RWPE2 (cell line): ENCODE data around the gene CSNK1A1.
"Not testable (repeated sequence)": the region's sequence is repeated elsewhere in the genome, so short reads cannot be mapped to it uniquely, and the experiment has no call there.

ENCODE experiments used
- ATAC-seq: fragments of 200-7000 bp; cut with Tn5 transposase; 3 replicates; pipeline ENCODE4 v1.9.1; 2021; ENCODE audit warnings: low read depth
- DNase-seq: peaks from one replicate; pipeline ENCODE4 v3.0.0-alpha.2; 2020; ENCODE audit warnings: low spot score
- H3K27ac ChIP-seq: fragments of 450-650 bp; 2 replicates; pipeline ENCODE4 v1.5.1; 2017; ENCODE audit warnings: mild to moderate bottlenecking; ENCODE audit not compliant: poor library complexity, severe bottlenecking
- H3K27me3 ChIP-seq: fragments of 250-450 bp; sonication (Bioruptor Pico); 2 replicates; pipeline ENCODE4 v1.5.1; 2021; ENCODE audit warnings: mild to moderate bottlenecking, moderate library complexity; ENCODE audit not compliant: insufficient read depth, poor library complexity, severe bottlenecking
- H3K36me3 ChIP-seq: fragments of 250-450 bp; sonication (Bioruptor Pico); 2 replicates; pipeline ENCODE4 v1.5.1; 2020; ENCODE audit warnings: low read depth, mild to moderate bottlenecking, moderate library complexity
- H3K4me1 ChIP-seq: fragments of 250-450 bp; sonication (Bioruptor Pico); 2 replicates; pipeline ENCODE4 v1.5.1; 2021; ENCODE audit warnings: mild to moderate bottlenecking, moderate library complexity; ENCODE audit not compliant: insufficient read depth, poor library complexity, severe bottlenecking
- H3K4me3 ChIP-seq: fragments of 250-450 bp; sonication (Bioruptor Pico); 2 replicates; pipeline ENCODE4 v1.5.1; 2021; ENCODE audit warnings: mild to moderate bottlenecking, moderate library complexity; ENCODE audit not compliant: severe bottlenecking
- H3K9me3 ChIP-seq: fragments of 250-450 bp; sonication (Bioruptor Pico); 2 replicates; pipeline ENCODE4 v1.5.1; 2021; ENCODE audit warnings: mild to moderate bottlenecking, moderate library complexity; ENCODE audit not compliant: severe bottlenecking
- TF ChIP-seq, protein P1 (sequence below): fragments of 450-650 bp; IDR thresholded peaks from one replicate; pipeline ENCODE4 v1.5.1; 2017; ENCODE audit warnings: mild to moderate bottlenecking, moderate library complexity; ENCODE audit not compliant: poor library complexity, severe bottlenecking

CSNK1A1 gene

DNA sequence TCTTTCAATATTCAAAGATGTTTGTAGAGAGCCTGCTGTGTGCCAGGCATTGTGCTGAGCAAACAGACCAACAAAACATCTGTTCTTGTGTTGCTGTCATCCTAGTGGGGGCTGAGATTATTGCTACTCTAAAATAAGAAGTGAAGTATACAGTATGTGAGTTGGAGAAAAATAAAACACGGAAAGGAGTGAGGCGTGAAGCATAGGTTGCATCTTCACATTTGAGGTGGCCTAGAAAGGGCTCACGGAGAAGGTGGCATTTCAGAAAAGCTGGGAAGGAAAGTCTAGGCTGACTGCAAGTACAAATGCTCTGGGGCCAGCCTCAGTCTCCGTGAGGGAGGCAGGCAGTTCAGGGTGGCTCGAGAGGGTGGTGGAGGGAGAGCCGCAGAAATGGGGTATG lies 80.3 kb downstream of the CSNK1A1 start:
- Histone ChIP-seq H3K27ac (no peak overlapping the region), H3K36me3 (no peaks in the 10 kb centered on the region), H3K9me3 (no peaks in the 10 kb centered on the region), H3K4me1 (peaks cover 14% of the 10 kb centered on the region), H3K4me3 (no peak overlapping the region), H3K27me3 (no peaks in the 10 kb centered on the region)
- DNase-seq (no peak), ATAC-seq (no peak)
- TF ChIP-seq, protein P1, sequence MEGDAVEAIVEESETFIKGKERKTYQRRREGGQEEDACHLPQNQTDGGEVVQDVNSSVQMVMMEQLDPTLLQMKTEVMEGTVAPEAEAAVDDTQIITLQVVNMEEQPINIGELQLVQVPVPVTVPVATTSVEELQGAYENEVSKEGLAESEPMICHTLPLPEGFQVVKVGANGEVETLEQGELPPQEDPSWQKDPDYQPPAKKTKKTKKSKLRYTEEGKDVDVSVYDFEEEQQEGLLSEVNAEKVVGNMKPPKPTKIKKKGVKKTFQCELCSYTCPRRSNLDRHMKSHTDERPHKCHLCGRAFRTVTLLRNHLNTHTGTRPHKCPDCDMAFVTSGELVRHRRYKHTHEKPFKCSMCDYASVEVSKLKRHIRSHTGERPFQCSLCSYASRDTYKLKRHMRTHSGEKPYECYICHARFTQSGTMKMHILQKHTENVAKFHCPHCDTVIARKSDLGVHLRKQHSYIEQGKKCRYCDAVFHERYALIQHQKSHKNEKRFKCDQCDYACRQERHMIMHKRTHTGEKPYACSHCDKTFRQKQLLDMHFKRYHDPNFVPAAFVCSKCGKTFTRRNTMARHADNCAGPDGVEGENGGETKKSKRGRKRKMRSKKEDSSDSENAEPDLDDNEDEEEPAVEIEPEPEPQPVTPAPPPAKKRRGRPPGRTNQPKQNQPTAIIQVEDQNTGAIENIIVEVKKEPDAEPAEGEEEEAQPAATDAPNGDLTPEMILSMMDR, result no peak

DNA sequence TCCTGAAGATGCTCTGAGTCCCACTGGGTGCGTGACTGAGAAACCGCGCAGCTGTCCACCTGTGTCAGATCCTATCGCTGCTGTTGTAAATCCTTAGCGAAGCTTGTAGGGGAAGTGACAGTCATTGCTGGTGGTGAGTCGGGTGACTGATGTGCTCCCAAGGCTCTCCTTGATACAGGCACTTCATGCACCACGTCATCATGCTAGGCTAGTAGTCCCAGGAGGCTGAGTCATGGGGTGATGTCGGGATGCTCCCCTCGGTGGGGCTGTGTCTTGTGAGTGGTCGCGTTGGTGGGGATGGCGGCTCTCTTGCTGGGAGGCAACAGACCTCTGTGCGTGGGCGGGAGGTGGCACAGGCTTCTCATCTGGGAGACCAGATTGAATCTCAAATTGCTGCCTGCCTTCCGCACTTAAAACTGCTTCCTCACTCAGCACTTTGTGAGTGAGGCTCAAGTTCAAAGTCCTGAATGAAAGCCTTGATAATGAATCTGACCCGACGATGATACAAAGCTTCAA lies 84.7 kb downstream of the CSNK1A1 start:
- TF ChIP-seq, protein P1, result no peak
- no peak overlapping the region for H3K4me3 ChIP-seq
- peak; percentile 45; the same call in 1 of the 3 replicates for ATAC-seq
- H3K9me3 ChIP-seq, result no peaks in the 10 kb centered on the region
- no peaks in the 10 kb centered on the region for H3K36me3 ChIP-seq
- H3K27me3 ChIP-seq, result no peaks in the 10 kb centered on the region
- H3K4me1 ChIP-seq, result peaks cover 3% of the 10 kb centered on the region
- no peak overlapping the region for H3K27ac ChIP-seq
- DNase-seq, result no peak

DNA sequence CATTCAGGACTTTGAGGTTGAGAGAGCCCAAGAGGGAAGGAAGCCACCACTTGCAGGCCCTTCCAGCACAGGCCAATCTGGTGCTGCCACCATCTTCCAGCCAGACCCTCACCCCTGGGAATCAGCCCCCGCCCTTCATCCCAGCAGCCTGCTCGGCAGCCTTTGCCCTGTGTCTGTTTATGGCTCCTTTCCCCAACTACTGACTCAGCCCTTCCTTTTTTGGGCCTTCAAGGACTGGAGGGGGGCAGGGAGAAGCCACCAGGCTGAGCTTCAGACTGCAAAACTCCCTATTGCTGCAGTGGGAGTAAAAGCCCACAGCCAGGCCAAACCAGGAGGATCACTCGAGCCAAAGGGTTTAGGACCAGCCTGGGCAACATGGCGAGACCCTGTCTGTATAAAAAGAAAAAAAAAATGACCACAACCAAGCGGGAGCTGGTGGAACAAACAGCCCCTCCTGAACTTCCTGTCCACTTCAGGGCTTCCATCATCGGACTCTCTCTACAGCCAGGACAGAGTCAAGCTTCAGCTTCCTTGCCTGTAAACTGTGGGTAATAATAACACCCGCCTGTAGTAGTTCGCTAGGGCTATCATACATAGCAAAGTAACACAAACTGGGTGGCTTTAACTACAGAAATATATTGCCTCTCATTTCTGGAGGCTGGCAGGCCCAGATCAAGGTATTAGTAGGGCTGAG lies 86.3 kb downstream of the CSNK1A1 start:
- H3K36me3 ChIP-seq, result no peaks in the 10 kb centered on the region
- TF ChIP-seq, protein P1, result no peak
- no peaks in the 10 kb centered on the region for H3K27me3 ChIP-seq
- H3K4me3 ChIP-seq, result no peak overlapping the region
- ATAC-seq (peak; percentile 64), DNase-seq (no peak)
- no peak overlapping the region for H3K27ac ChIP-seq
- H3K9me3 ChIP-seq, result no peaks in the 10 kb centered on the region
- no peaks in the 10 kb centered on the region for H3K4me1 ChIP-seq

DNA sequence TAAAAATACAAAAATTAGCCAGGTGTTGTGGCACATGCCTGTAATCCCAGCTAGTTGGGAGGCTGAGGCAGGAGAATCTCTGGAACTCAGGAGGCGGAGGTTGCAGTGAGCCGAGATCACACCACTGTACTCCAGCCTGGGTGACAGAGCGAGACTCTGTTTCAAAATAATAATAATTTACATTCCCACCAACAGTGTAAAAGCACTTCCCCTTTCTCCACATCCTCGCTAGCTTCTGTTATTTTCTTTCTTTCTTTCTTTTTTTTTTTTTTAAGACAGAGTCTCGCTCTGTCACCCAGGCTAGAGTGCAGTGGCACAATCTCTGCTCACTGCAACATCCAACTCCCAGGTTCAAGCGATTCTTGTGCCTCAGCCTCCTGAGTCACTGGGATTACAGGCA lies 89.3 kb downstream of the CSNK1A1 start:
- not testable (repeated sequence) for ATAC-seq, H3K36me3 ChIP-seq, H3K4me3 ChIP-seq, H3K9me3 ChIP-seq, H3K27ac ChIP-seq, DNase-seq, H3K4me1 ChIP-seq, H3K27me3 ChIP-seq

DNA sequence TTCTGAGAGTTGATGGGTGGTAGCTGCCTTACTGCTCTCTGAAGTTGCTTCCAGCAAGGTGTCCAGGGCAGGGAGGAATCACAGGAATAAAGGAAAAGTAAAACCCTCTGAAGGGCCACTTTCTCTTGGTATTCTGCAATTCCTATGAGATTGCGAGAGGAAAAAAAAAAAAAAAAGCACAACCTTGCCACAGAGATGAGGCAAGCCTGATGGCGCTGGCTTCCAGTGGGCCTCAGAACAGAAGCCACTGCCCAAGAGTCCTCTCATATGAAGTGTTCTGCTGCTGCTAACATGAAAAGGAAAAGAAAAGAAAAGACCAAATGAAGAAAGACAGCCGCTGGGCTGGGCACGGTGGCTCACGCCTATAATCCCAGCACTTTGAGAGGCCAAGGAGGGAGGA lies 91.3 kb downstream of the CSNK1A1 start:
- H3K27me3 ChIP-seq, result no peaks in the 10 kb centered on the region
- TF ChIP-seq, protein P1, result no peak
- ATAC-seq, result no peak
- H3K36me3 ChIP-seq, result no peaks in the 10 kb centered on the region
- no peaks in the 10 kb centered on the region for H3K9me3 ChIP-seq
- H3K27ac ChIP-seq, result no peak overlapping the region
- H3K4me1 ChIP-seq, result peaks cover 3% of the 10 kb centered on the region
- H3K4me3 ChIP-seq, result no peak overlapping the region
- no peak for DNase-seq
